HEK293 (cell line): ENCODE data around the gene ACTR1A.

Experiments used
- CTCF ChIA-PET: fragments of 350-600 bp; formaldehyde crosslinking; extraction: SDS; loops from one replicate; lab custom pipeline; 2021; ENCODE audit warnings: antibody characterized with exemption; lab: Yijun Ruan, JAX
- POLR2A ChIA-PET: fragments of 300-600 bp; formaldehyde crosslinking; extraction: SDS; loops from one replicate; lab custom pipeline; 2020; ENCODE audit warnings: antibody characterized with exemption, inconsistent platforms; lab: Yijun Ruan, JAX
- H3K27ac ChIP-seq: fragments of 200-500 bp; sonication (Bioruptor generic); 2 replicates; pipeline ENCODE4 v1.5.1; 2014; ENCODE audit warnings: low read depth, low read length, control low read depth, inconsistent platforms; ENCODE audit errors: extremely low read depth
- H3K36me3 ChIP-seq, 2 experiments: fragments of 200-500 bp in 1 of 2; sonication (Bioruptor generic) in 1 of 2; 1 replicate in 1 of 2; 2 replicates in 1 of 2; pipeline ENCODE4 v1.5.1; 2014 to 2017; ENCODE audit warnings: inconsistent platforms in 2 of 2, low read length in 2 of 2; ENCODE audit not compliant: control insufficient read depth in 2 of 2, insufficient read depth in 1 of 2
- H3K4me1 ChIP-seq: fragments of 200-500 bp; sonication (Bioruptor generic); 2 replicates; pipeline ENCODE4 v1.5.1; 2014; ENCODE audit warnings: mild to moderate bottlenecking, low read length, inconsistent platforms; ENCODE audit not compliant: control insufficient read depth, insufficient read depth
- H3K4me3 ChIP-seq: 2 replicates; pipeline ENCODE4 v1.5.1; 2011; ENCODE audit warnings: low read depth, mild to moderate bottlenecking, control low read depth, low read length, moderate library complexity
- H3K9me3 ChIP-seq: fragments of 200-500 bp; sonication (Bioruptor generic); 2 replicates; pipeline ENCODE4 v1.5.1; 2014; ENCODE audit warnings: low read depth, low read length, inconsistent platforms; ENCODE audit not compliant: control insufficient read depth, insufficient read depth
- EGR2 ChIP-seq: fragments of 450-650 bp; formaldehyde crosslinking; IDR thresholded peaks from 2 replicates; pipeline ENCODE4 v1.5.1; 2016; ENCODE audit warnings: low read depth, missing biosample characterization, missing genetic modification characterization
- KLF9 ChIP-seq: fragments of 450-650 bp; formaldehyde crosslinking; IDR thresholded peaks from 2 replicates; pipeline ENCODE4 v1.5.1; 2016; ENCODE audit warnings: missing biosample characterization, missing genetic modification characterization, low read depth
- MYNN ChIP-seq: fragments of 450-650 bp; formaldehyde crosslinking; IDR thresholded peaks from 2 replicates; pipeline ENCODE4 v1.5.1; 2016; ENCODE audit warnings: missing biosample characterization, missing genetic modification characterization, borderline replicate concordance
- ZFP3 ChIP-seq: fragments of 450-650 bp; formaldehyde crosslinking; IDR thresholded peaks from 2 replicates; pipeline ENCODE4 v1.5.1; 2016; ENCODE audit warnings: low read depth, missing biosample characterization, missing genetic modification characterization
- ZIC2 ChIP-seq: fragments of 450-650 bp; formaldehyde crosslinking; IDR thresholded peaks from 2 replicates; pipeline ENCODE4 v1.5.1; 2016; ENCODE audit warnings: missing biosample characterization, missing genetic modification characterization
- ZNF24 ChIP-seq: fragments of 450-650 bp; formaldehyde crosslinking; IDR thresholded peaks from 2 replicates; pipeline ENCODE4 v1.5.1; 2016; ENCODE audit warnings: missing biosample characterization, missing genetic modification characterization
- ZNF561 ChIP-seq: fragments of 450-650 bp; IDR thresholded peaks from 2 replicates; pipeline ENCODE4 v1.5.1; 2018; ENCODE audit warnings: missing biosample characterization, missing genetic modification characterization, borderline replicate concordance
- ZNF610 ChIP-seq: fragments of 450-650 bp; formaldehyde crosslinking; IDR thresholded peaks from 2 replicates; pipeline ENCODE4 v1.5.1; 2016; ENCODE audit warnings: missing biosample characterization, missing genetic modification characterization, borderline replicate concordance
- ZNF654 ChIP-seq: fragments of 450-650 bp; formaldehyde crosslinking; IDR thresholded peaks from 2 replicates; pipeline ENCODE4 v1.5.1; 2016; ENCODE audit warnings: low read depth, missing biosample characterization, missing genetic modification characterization
- ZNF701 ChIP-seq: fragments of 450-650 bp; formaldehyde crosslinking; IDR thresholded peaks from 2 replicates; pipeline ENCODE4 v1.5.1; 2016; ENCODE audit warnings: missing biosample characterization, missing genetic modification characterization
- ZNF791 ChIP-seq: fragments of 450-650 bp; formaldehyde crosslinking; IDR thresholded peaks from 2 replicates; pipeline ENCODE4 v1.5.1; 2016; ENCODE audit warnings: missing biosample characterization, missing genetic modification characterization
- TF ChIP-seq, protein P1 (sequence below): fragments of 450-650 bp; formaldehyde crosslinking; IDR thresholded peaks from 2 replicates; pipeline ENCODE4 v1.5.1; 2016; ENCODE audit warnings: missing biosample characterization, missing genetic modification characterization
- TF ChIP-seq, protein P2 (sequence below): fragments of 450-650 bp; formaldehyde crosslinking; IDR thresholded peaks from 2 replicates; pipeline ENCODE4 v1.5.1; 2016; ENCODE audit warnings: missing biosample characterization, missing genetic modification characterization
- TF ChIP-seq, protein P3 (sequence below): fragments of 450-650 bp; formaldehyde crosslinking; IDR thresholded peaks from 2 replicates; pipeline ENCODE4 v1.5.1; 2017; ENCODE audit warnings: missing biosample characterization, missing genetic modification characterization
- TF ChIP-seq, protein P4 (sequence below): fragments of 450-650 bp; IDR thresholded peaks from 2 replicates; pipeline ENCODE4 v1.5.1; 2018; ENCODE audit warnings: missing biosample characterization, mild to moderate bottlenecking, missing genetic modification characterization
- TF ChIP-seq, protein P5 (sequence below): fragments of 450-650 bp; formaldehyde crosslinking; IDR thresholded peaks from 2 replicates; pipeline ENCODE4 v1.5.1; 2016; ENCODE audit warnings: missing biosample characterization, missing genetic modification characterization

The ACTR1A gene

DNA sequence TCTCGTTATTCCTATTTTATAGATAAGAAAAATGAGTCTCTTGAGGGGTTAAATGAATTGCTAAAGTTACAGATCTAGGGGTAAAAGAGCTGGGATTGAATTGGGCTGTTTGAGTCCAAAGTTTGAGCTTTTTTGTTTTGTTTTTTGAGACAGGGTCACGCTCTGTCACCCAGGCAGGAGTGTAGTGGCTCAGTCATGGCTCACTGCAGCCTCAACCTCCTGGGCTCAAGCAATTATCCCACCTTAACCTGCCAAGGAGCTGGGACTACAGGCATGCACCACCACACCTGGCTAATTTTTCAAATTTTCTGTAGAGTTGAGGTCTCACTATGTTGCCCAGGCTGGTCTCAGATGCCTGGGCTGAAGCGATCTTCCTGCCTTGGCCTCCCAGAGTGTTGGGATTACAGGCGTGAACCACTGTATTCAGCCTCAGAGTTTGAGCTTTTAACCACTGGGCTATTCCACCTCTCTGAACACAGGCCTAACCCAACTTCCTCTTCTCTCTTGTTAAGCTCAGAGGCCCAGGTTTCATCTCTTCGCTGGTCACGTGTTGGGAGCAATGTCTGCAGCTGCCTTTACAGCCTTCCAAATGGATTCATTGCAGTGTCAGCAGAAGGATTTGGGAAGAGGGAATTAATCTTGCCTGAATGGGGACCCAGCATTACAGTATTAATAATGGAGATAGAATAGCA is 9.2 kb upstream of the ACTR1A start:
- TF ChIP-seq, protein P1, sequence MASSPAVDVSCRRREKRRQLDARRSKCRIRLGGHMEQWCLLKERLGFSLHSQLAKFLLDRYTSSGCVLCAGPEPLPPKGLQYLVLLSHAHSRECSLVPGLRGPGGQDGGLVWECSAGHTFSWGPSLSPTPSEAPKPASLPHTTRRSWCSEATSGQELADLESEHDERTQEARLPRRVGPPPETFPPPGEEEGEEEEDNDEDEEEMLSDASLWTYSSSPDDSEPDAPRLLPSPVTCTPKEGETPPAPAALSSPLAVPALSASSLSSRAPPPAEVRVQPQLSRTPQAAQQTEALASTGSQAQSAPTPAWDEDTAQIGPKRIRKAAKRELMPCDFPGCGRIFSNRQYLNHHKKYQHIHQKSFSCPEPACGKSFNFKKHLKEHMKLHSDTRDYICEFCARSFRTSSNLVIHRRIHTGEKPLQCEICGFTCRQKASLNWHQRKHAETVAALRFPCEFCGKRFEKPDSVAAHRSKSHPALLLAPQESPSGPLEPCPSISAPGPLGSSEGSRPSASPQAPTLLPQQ (tag by site-specific recombination) = no peak
- TF ChIP-seq ZIC2 (tag by site-specific recombination) = no peak
- no peak for TF ChIP-seq ZFP3 (tag by site-specific recombination)
- no peak for TF ChIP-seq ZNF561 (tag by site-specific recombination)
- TF ChIP-seq, protein P2, sequence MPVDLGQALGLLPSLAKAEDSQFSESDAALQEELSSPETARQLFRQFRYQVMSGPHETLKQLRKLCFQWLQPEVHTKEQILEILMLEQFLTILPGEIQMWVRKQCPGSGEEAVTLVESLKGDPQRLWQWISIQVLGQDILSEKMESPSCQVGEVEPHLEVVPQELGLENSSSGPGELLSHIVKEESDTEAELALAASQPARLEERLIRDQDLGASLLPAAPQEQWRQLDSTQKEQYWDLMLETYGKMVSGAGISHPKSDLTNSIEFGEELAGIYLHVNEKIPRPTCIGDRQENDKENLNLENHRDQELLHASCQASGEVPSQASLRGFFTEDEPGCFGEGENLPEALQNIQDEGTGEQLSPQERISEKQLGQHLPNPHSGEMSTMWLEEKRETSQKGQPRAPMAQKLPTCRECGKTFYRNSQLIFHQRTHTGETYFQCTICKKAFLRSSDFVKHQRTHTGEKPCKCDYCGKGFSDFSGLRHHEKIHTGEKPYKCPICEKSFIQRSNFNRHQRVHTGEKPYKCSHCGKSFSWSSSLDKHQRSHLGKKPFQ (tag by site-specific recombination) = no peak
- no peak for TF ChIP-seq ZNF701
- TF ChIP-seq ZNF791 = no peak
- TF ChIP-seq, protein P3, sequence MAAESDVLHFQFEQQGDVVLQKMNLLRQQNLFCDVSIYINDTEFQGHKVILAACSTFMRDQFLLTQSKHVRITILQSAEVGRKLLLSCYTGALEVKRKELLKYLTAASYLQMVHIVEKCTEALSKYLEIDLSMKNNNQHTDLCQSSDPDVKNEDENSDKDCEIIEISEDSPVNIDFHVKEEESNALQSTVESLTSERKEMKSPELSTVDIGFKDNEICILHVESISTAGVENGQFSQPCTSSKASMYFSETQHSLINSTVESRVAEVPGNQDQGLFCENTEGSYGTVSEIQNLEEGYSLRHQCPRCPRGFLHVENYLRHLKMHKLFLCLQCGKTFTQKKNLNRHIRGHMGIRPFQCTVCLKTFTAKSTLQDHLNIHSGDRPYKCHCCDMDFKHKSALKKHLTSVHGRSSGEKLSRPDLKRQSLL (tag by site-specific recombination) = no peak
- CTCF ChIA-PET = interaction anchor here (0.5 to 2.7 kb wide), 4 partner anchors 8 to 161 kb away, joined by 3 to 15 read pairs (median 3); partner anchors contain the start of genes ACTR1A and SUFU
- H3K27ac ChIP-seq = no peak overlapping the region
- H3K4me1 ChIP-seq = no peaks in the 10 kb centered on the region
- H3K4me3 ChIP-seq = no peak overlapping the region
- POLR2A ChIA-PET = no interaction called here
- H3K36me3 ChIP-seq = peaks cover 27 to 67% of the 10 kb centered on the region in 2 experiments
- no peaks in the 10 kb centered on the region for H3K9me3 ChIP-seq

DNA sequence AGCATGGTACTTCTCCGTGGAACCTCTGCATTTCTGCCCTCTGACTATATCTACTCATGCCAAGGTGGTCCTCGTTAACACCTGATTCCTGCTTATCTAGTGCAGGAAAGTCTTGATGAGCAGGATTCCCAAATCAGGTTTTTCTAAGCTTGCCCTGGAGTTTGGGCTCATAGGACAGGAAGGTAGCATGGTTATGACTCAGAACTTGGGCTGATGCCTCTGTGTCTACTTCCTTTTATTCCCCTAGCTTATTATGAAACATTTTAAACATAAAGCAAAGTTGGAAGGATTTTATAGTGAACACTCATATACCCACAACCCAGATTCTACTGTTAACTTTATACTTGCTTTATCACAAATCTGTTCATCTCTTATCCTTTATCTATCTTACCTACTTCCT is 6.9 kb upstream of the ACTR1A start:
- no peak overlapping the region for H3K27ac ChIP-seq
- H3K4me1 ChIP-seq = no peaks in the 10 kb centered on the region
- H3K4me3 ChIP-seq = no peak overlapping the region
- POLR2A ChIA-PET = no interaction called here
- CTCF ChIA-PET = interaction anchor here (0.6 to 1.0 kb wide), 2 partner anchors 51 to 70 kb away, joined by 3 to 4 read pairs; no protein-coding TSS in a partner anchor
- no peaks in the 10 kb centered on the region for H3K9me3 ChIP-seq
- TF ChIP-seq ZNF654 (tag by site-specific recombination) = no peak
- TF ChIP-seq ZNF24 (tag by site-specific recombination) = no peak
- TF ChIP-seq MYNN (tag by site-specific recombination) = no peak
- TF ChIP-seq ZNF610 (tag by site-specific recombination) = no peak
- no peak for TF ChIP-seq KLF9
- TF ChIP-seq, protein P4, sequence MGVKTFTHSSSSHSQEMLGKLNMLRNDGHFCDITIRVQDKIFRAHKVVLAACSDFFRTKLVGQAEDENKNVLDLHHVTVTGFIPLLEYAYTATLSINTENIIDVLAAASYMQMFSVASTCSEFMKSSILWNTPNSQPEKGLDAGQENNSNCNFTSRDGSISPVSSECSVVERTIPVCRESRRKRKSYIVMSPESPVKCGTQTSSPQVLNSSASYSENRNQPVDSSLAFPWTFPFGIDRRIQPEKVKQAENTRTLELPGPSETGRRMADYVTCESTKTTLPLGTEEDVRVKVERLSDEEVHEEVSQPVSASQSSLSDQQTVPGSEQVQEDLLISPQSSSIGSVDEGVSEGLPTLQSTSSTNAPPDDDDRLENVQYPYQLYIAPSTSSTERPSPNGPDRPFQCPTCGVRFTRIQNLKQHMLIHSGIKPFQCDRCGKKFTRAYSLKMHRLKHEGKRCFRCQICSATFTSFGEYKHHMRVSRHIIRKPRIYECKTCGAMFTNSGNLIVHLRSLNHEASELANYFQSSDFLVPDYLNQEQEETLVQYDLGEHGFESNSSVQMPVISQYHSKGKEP (tag by site-specific recombination) = no peak
- TF ChIP-seq, protein P5, sequence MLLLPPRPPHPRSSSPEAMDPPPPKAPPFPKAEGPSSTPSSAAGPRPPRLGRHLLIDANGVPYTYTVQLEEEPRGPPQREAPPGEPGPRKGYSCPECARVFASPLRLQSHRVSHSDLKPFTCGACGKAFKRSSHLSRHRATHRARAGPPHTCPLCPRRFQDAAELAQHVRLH (tag by site-specific recombination) = no peak
- no peak for TF ChIP-seq EGR2 (tag by site-specific recombination)
- peaks cover 24 to 69% of the 10 kb centered on the region in 2 experiments for H3K36me3 ChIP-seq
